Activated CD8-positive, alpha-beta memory T cell treated with anti-CD3 and anti-CD28 coated beads for 48 hours (primary cell): ENCODE results near the gene TNRC6A.
"Not testable (repeated sequence)": the region's sequence is repeated elsewhere in the genome, so short reads cannot be mapped to it uniquely, and the experiment has no call there.

Experiments
- DNase-seq, 3 experiments: peaks; one replicate each; pipeline ENCODE4 v3.0.0-alpha.2; 2020; ENCODE audit warnings: low read depth in 2 of 3, low spot score in 2 of 3

Gene TNRC6A

DNA sequence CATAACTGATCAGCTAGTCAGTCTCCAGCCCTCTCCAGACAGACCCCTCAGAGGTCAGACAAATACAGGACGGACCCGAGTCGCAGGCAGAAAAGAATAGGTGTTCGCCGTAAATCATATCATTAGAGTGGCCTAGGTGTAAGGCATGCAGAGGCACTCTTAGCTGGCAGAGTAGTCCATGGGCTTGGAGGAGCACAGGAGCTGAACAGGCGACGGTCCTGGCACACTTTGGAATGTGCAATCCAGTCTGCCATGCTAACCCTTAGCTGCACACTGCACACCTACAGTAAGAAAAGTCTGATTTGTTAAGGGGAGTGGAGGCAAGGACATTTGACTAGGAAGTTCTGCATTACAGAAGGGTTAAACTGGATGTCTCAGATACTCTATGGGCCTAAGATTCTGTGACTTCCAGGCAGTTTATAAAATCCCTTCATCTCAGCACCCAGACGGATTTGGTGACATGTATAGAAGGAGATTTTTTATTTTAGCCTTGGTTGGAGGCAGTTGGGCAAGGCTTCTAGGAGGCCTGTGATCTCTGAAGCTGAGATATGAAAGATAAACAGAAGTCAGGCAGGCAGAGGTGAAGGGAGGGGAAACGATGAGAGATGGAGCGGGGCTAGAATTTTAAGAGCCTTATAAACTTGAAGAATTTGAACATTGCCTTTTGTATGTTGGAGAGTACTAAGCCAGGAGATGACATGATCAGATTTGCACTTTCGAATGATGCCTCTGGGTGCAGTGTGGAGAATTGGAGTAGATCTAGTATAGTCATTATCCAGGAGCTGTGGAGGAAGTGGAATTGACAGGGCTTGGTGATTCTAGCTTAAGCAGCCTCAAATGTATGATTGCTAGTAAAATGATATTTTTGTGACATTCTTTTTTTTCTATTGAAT lies 81.7 kb downstream of the TNRC6A start:
- DNase-seq: no peak

DNA sequence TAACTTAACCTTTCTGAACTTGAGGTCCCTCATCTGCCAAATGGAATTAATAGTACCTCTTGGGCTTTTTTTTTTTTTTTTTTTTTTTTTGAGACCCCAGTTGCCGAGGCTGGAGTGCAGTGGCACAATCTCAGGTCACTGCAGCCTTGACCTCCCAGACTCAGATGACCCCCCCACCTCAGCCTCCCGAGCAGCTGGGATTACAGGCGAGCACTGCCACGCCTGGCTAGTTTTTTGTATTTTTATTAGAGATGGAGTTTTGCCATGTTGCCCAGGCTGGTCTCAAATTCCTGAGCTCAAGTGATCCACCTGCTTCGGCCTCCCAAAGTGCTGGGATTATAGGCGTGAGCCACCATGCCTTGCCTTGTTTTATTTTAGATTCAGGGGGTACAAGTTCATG lies 83.4 kb downstream of the TNRC6A start:
- not testable (repeated sequence) for DNase-seq

DNA sequence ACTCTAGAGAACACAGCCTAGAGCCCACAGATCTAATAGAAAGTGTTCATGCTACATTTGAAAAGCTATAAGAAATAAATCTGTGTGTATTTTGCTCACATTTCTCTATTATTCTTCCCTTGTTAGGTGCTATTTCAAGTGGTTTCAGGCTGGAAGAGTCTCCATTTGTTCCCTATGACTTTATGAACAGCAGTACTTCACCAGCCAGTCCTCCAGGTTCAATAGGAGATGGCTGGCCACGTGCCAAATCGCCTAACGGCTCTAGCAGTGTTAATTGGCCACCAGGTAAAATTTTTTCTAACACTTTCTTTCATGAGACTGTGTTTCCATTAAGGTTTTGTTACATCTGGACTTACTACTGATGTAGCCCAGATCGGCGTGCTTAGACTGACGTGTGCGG lies 85.6 kb downstream of the TNRC6A start:
- no peak for DNase-seq

DNA sequence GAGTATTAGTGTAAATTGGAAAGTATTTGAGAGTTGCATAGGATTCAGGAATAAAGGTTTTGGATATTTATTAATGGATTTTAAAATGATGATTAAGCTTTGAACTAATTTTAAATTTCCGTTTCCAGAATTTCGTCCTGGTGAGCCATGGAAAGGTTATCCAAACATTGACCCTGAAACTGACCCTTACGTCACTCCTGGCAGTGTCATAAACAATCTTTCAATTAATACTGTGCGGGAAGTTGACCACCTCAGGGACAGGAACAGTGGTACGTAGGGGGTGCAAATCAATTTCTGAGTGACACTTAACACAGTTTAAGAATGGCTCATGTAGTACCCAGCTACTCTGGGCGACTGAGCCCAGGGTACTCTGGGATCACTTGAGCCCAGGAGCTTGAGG lies 87.2 kb downstream of the TNRC6A start:
- no peak for DNase-seq

DNA sequence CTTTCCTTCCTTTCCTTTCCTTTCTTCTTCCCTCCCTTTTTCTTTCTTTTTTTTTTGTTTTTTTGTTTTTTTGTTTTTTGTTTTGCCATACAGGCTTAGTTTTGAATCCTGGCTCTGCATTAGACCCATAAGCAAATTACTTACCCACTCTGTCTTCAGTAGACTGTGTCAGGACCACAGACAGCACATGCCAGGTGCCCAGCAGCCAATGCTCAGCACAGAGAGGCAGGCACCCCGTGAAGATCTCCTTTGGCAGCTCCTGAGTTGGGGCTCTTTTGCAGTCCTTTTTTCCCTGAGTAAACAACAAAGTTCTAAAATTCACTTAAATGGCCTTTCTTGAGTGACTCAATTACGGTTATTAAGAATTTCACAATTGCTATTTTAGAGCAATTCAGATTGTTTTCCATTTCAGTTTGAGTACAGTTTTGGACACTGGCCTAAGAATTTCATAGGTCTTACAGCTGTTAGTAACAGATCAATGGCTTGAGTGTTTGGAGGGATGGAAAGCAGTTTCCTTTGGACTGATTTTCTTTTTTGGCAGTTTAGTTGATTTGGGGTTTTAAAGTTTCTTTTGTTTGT lies 90.1 kb downstream of the TNRC6A start:
- DNase-seq: no peak

DNA sequence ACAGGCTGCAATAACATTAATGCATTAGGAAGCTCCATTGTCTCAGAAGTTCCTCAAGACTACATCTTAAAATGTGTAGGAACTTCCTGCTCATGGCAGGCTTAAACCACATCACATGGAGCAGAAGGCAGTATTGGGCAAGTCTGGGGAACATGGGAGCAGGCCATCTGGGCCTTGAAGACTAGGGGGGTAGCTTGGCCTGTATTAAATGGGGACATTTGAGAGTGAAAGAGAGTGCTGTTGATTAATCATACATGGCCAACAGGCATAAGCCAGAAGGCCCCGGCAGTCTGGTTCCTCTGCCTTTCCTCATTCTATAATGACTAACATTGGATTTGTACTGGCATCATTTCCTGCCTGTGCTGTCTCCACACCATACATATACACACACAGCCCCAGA lies 91.1 kb downstream of the TNRC6A start:
- DNase-seq: no peak

DNA sequence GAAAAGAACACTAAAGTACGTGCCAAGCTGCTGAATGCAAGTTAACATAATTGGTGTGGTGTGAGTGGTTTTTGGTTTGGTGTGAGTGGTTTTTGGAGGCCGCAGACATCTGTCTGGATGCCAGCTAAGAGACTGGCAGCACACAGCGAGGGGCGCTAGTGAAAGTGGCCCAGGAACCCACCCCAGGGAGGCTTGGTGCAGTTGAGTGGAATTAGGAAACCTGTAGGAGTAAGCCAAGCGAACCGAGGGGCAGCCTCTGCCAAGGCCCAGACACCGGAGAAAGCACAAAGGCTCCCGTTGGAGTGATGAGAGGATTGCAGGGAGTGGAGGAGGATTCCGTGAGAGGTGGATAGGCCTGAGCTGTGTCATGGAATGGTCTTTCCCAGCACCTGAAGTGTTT lies 91.7 kb downstream of the TNRC6A start:
- DNase-seq: no peak

DNA sequence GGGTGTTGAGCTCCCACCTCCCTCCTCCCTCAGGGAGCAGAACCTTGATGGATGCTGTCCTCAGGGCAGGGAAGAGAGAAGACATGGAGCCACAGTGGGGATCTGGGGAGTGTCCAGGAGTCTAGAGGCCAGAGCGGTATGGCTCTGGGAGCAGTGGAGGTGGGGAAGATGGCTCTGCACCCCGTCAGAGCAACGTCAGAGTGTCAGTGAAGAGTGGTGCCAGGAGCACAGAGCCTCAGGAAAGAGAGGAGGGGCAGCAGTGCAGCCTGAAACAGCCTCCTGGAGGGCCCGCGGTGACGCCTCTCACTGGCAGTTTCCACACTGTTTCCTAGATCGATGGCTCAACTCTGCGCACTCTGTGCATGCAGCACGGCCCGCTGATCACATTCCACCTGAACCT lies 93.1 kb downstream of the TNRC6A start:
- DNase-seq: no peak

DNA sequence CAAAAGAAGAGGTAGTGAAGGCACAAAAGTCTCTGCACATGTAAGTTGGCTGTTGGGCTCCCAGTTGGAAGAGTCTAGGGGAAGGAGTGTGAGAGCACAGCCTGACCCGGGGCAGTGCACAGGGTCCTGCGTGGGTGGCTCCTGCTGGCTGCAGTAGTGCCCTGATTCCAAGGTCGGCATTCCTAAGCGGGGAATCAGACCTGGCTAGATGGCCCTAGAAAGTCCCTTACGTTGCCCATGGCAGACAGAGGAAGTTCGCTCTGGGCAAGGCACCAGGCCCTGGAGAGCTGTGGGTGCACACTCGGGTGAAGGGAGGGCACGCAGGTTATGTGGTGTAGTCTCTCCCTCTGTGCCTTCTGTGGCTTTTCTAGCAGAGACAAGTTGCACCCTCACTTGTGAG lies 93.5 kb downstream of the TNRC6A start:
- DNase-seq: no peak

DNA sequence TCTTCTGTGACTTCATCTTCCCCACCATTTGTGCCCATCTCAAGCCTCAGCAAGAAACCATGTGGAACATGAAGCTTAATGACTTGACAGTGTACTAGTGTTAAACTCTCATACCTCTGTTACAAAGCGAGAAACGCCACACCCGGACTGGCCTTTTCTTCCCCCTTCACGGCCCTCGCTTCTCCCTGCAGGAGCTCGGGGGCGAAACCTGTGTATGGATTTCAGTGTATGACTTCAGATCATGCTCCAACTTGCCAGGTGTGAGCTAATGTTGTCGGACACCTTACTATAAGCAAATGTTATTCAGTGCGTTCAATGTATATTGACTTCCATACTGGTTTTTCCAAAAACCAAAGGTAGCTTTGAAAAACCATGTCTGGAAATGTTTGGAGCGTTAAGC lies 96.2 kb downstream of the TNRC6A start:
- DNase-seq: no peak

DNA sequence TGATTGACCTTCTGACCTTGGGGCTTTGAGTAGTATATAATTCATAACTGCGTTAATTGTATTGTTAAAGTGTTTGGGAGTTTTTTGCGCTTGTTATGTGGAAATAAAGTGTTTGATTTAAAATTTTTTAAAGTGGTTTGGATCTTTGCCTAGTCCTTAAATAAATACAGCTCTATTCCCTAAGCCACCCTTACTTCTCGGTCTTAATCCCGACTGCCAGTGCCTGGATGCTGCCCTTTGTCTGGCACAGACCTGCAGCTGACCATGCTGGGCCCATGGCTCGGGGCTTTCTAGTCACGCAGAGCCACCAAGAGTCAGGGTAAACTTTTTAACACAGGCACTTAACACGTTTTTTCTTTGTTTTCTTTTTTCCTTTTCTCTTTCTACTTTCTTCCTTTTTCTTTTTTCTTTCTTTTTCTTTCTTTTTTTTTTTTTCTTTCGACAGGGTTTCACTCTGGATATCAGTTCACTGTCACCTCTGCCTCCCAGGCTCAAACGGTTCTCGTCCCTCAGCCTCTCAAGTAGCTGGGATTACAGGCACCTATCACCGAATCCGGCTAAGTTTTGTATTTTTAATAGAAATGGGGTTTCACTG lies 96.7 kb downstream of the TNRC6A start:
- DNase-seq: no peak

DNA sequence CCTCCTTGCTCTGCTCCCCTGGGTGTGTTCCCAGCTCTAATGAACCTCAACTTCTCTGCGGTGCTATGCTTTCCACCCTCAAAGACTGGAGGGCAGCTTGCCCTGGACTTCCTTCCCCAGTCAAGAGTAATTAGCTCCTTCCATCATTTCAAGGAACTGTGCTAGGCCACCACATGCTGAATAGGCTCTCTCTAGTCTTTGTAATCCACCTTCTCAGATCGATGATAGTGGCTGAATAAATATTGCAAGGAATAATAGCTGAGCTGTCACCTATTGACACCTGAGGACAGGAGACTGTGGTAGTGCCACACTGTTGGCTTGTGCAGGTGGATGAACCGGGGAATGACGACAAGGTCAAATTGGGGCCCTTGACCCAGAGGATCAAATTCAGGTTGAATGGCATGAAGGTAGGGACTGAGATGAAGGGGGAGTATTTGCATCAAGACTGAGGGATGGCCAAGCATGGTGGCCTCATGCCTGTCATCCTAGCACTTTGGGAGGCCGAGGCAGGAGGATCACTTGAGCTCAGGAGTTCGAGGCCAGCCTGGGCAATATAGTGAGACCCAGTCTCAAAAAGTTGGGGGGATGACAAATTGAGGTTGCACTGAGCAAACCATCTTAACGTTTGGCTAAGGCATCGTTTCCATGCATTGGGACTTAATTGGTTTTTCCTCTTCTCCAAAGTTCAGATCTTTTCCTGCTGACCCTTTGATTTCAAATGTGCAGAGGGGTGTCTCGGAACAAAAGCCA lies 97.5 kb downstream of the TNRC6A start:
- DNase-seq: no peak

DNA sequence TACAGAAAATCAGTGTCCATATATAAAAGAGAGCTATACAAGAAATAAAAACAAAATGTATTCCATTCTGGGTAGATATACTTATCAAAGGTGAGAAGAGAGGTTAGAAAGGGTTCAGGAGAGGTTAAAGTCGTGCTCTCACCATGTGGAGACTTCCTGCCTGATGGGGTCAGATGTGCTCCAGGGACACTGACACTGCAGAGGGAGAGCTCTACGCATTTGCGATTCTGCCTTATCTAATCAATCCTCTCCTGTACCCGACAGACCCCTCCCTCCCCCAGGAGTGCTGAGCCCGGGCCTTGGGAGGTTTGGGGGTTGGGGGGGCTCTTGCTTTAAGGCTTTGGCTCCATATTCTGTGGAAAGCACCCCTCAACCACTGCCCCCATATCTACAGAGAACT lies 99.7 kb downstream of the TNRC6A start:
- DNase-seq: no peak

DNA sequence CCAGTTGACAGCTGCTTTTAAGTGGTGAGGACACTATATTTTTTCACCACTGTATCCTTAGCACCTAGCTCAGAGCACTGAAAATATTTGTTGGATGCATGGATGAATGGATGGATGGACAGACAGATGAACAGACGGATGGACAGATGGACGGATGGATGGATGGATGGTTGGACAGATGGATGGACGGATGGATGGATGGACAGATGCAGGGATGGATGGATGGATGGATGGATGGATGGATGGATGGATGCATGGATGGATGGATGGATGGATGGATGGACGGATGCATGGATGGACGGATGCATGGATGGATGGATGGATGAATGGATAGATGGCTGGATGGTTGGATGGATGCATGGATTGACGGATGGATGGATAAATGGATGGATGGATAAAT lies 103.9 kb downstream of the TNRC6A start:
- DNase-seq: no peak

DNA sequence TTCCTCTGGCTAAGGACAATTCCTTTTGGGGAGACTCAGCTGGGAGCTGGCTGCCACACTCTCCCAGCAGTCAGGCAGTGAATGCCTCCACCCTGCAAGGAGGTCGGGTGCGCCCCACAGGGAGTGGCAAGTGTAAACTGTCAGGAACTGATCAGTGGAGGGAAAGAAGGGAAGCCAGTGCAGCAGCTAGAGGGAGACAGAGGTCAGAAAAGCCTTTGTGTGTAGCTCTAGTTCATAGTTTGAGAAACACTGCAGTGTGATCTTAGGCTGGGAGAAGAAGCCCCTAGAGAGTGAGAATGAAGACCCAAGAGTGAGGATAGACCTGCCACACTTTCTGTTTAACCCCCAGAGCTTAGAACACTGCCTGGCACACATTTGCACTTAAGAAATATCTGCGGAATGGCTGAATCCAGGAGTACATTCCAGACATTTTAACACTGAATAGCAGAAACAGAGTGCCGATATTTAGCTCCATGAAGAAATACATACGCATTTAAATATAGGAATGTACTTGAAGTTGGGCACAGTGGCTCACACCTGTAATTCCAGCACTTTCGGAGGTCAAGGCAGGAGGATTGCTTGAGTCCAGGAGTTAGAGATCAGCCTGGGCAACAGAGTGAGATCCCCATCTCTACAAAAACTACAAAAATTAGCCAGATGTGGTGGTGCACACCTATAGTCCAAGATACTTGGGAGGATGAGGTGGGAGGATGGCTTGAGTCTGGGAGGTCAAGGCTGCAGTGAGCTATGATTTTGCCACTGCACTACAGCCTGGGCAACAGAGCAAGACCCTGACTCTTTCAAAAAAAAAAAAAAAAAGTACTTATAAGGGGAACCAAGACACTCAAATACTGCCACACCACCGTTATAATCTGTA lies 105.2 kb downstream of the TNRC6A start:
- no peak for DNase-seq

DNA sequence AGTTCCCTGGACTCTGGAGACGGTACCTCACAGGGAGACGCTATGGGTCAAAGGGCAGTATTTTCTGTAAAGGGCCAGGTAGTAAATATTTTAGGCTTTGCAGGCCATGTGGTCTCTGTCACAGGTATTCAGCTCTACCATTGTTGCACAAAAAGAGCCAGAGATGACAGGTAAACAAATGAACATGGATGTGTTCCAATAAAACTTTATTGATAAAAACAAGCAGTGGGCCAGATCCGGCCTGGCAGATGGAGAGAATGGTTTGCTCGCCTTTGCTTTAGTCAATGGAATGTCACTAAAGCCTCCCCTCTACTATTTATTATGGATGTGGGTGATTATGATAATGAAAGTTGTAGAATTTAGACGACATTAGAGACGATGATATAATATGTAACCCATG lies 107.4 kb downstream of the TNRC6A start:
- no peak for DNase-seq

DNA sequence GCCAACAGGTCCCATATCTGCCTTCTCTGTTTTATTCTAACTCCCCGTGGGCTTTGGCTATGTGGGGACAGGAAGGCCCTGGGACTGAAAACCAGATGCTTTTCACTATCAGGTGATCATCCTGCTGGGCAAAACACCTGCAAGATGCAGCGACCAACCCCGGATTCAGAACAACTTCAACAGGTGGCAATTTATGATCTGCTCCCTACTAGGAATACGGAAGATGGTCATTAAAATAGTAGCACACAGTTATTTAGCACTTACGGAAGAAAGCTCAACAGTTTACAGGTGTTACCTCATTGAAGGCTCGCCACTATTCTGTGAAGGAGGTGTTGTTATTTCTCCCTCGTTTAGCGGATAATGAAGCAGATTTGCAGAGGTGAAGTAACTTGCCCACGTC lies 108.5 kb downstream of the TNRC6A start:
- no peak for DNase-seq

DNA sequence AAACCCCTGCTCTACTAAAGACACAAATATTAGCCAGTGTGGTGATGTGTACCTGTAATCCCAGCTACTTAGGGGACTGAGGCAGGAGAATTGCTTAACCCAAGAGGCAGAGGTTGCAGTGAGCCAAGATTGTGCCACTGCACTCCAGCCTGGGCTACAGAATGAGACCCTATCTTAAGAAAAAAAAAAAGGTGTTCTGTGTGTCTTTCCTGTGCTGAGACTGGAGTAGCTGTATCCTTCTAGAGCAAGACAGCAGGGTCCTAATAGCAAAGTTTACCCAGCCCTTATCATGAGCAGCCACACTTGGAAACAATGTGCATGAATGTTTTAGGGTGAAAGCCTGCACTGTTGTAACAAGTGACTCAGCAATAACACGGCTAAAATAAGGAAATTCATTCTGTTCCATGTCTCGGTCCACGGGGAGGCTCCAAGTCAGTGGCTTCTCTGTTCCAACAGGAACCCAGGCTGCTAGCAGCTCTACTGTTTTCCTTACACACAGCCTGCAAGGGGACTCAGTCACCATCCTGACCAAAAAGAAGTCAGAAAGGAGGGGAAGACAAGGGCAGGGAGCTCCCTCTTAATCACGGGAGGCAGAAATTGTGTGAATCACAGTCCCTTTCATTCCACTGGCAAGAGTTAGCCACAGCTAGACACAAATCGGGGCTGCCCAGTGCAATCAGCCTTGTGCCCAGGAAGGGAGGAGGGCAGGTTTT lies 109.3 kb downstream of the TNRC6A start:
- no peak for DNase-seq

DNA sequence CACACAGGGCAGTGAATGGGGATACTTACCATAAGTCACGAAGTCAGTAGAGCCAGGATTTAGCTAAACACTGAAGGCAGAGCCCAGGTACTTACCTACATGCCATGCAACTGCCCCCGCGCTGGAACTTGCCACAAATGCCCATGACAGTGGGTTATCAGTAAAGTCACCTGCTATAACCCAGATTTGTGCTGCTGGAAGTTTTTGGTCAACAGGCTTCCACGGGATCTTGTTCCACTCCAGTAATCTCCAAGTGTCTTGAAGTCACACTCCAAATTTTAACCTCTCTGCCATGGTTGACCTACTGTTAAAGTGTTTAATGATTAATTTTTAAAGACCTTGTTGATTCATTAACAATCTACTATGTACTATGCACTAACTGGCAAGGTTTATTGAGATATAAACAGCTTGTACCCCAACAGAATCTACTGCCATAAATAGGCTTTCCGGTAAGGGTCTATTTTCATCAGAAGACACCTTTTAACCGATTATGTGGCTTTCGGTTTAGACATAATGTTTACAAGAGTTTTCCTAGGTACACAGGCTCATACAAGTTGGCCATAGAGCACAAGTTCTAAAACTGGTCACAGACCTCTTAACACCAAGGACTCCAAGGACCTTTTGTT lies 110.0 kb downstream of the TNRC6A start:
- no peak for DNase-seq

DNA sequence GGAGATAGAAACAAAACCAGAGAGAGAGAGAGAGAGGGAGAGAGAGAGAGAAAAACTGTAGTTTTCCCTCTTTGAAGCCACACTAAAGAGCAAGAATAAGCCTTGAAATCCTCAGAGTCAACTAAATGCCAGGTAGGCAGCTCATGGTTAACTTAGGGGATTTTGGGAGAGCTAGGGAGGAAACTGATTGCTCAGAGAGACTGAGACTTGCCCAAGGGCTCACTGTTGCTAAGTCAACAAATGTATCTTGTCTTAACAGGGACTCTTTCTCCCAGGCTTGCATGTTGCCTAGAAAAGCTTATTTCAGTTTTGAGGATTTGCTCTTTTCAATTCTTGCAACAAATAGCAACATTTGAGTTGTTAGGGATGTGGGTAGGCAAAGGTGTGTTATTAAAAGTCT lies 111.8 kb downstream of the TNRC6A start:
- DNase-seq: no peak
